Liver (tissue), 9 donors: ENCODE results near the gene ATG5. TPM values are rescaled to one million over a fixed set of nuclear protein-coding genes. Genes with fewer than 3 reads are reported as not detected.
"Not testable (repeated sequence)": the region's sequence is repeated elsewhere in the genome, so short reads cannot be mapped to it uniquely, and the experiment has no call there.

Source experiments
- DNase-seq: peaks from one replicate; pipeline ENCODE4 v3.0.0-alpha.2; 2017; ENCODE audit warnings: low spot score
- H3K27ac ChIP-seq, 2 donors: one replicate each; pipeline ENCODE4 v1.7.0; 2013; ENCODE audit warnings: inconsistent platforms in 2 of 2, low read length in 2 of 2, control low read depth in 1 of 2, low read depth in 1 of 2, mild to moderate bottlenecking in 1 of 2
- H3K27me3 ChIP-seq, 4 donors: one replicate each; pipeline versions ENCODE4 v1.6.1 to v1.7.0; 2013; ENCODE audit warnings: low read length in 3 of 4, inconsistent platforms in 1 of 4, mild to moderate bottlenecking in 1 of 4, moderate library complexity in 1 of 4; ENCODE audit not compliant: control insufficient read depth in 4 of 4, insufficient read depth in 4 of 4
- H3K36me3 ChIP-seq, 4 donors: one replicate each; pipeline versions ENCODE4 v1.6.1 to v1.7.0; 2013; ENCODE audit warnings: low read length in 3 of 4, mild to moderate bottlenecking in 3 of 4, low read depth in 1 of 4, moderate library complexity in 1 of 4; ENCODE audit not compliant: control insufficient read depth in 4 of 4, insufficient read depth in 3 of 4
- H3K4me1 ChIP-seq, 4 donors: one replicate each; pipeline versions ENCODE4 v1.6.1 to v1.7.0; 2013; ENCODE audit warnings: low read length in 3 of 4, mild to moderate bottlenecking in 3 of 4, moderate library complexity in 1 of 4; ENCODE audit not compliant: control insufficient read depth in 4 of 4, insufficient read depth in 4 of 4
- H3K4me3 ChIP-seq, 3 donors: one replicate each; pipeline versions ENCODE4 v1.6.1 to v1.7.0; 2013; ENCODE audit warnings: low read length in 3 of 3, control low read depth in 1 of 3, low read depth in 1 of 3, mild to moderate bottlenecking in 1 of 3
- H3K9ac ChIP-seq, 2 donors: one replicate each; pipeline ENCODE4 v1.7.0; 2013; ENCODE audit warnings: low read length in 2 of 2, mild to moderate bottlenecking in 2 of 2, moderate library complexity in 2 of 2, control low read depth in 1 of 2, low read depth in 1 of 2
- H3K9me3 ChIP-seq, 4 donors: one replicate each; pipeline versions ENCODE4 v1.6.1 to v1.7.0; 2013; ENCODE audit warnings: low read length in 3 of 4; ENCODE audit not compliant: control insufficient read depth in 4 of 4
- ATF3 ChIP-seq: IDR thresholded peaks from 2 replicates; pipeline ENCODE4 v1.6.1; 2016; ENCODE audit warnings: antibody characterized with exemption
- CTCF ChIP-seq: fragments of 150-350 bp; IDR thresholded peaks from 2 replicates; pipeline ENCODE4 v1.5.1; 2017; ENCODE audit warnings: improper control_type of control experiment, low read depth, low read length; ENCODE audit not compliant: missing input control
- EGR1 ChIP-seq, 2 donors: IDR thresholded peaks; 2 replicates each; pipeline ENCODE4 v1.6.1; 2016 to 2018; ENCODE audit warnings: antibody characterized with exemption in 2 of 2, low read depth in 2 of 2
- FOXA1 ChIP-seq: IDR thresholded peaks from 2 replicates; pipeline ENCODE4 v1.6.1; 2016; ENCODE audit warnings: antibody characterized with exemption
- NR2F2 ChIP-seq: IDR thresholded peaks from 2 replicates; pipeline ENCODE4 v1.6.1; 2016; ENCODE audit warnings: antibody characterized with exemption
- REST ChIP-seq: IDR thresholded peaks from 2 replicates; pipeline ENCODE4 v1.6.1; 2016; ENCODE audit warnings: antibody characterized with exemption, mild to moderate bottlenecking
- YY1 ChIP-seq: IDR thresholded peaks from 2 replicates; pipeline ENCODE4 v1.6.1; 2016; ENCODE audit warnings: antibody characterized with exemption, mild to moderate bottlenecking
- ZBTB33 ChIP-seq: IDR thresholded peaks from 2 replicates; pipeline ENCODE4 v1.6.1; 2016; ENCODE audit warnings: antibody characterized with exemption
- WGBS: extraction: QIAGEN DNeasy Blood & Tissue Kit; methylation state at CpG from one replicate; pipeline ENCODE4 v1.1.7; 2013; 5-methylcytosine and 5-hydroxymethylcytosine counted together
- polyA plus RNA-seq, 2 donors: library from polyadenylated mRNA; stranded (reverse) in 1 of 2; unstranded in 1 of 2; fragments of 200-250 nt in 1 of 2; fragments of >200 nt in 1 of 2; fragmentation: Nextera tagmentation in 1 of 2; extraction: Ambion mirVana in 1 of 2; gene quantifications; one replicate each; pipeline versions ENCODE4 v1.2.1 to v1.2.3, GENCODE V29; 2013 to 2015
- total RNA-seq, 2 donors: library from RNA; depleted of rRNA; stranded (reverse); fragments of >200 nt; gene quantifications; one replicate each; pipeline ENCODE4 v1.2.3, GENCODE V29; 2014
- donor health status: healthy.
- donor health status: healthy.
- donor health status: healthy.
- donor health status: healthy.
- donor health status: healthy.

ATG5 gene
- total and polyA plus RNA-seq, 4 donors: 10.0 to 25.7 (median 19.7) TPM

- no peak for TF ChIP-seq CTCF
These were observed 55.1 kb downstream of the ATG5 start (continued) for GRCh38 chr6:106270414-106270813.

- H3K36me3 ChIP-seq: not testable (repeated sequence)
- WGBS: 96% methylated on average over 43 of the region's 43 CpGs
These were observed 56.2 kb downstream of the ATG5 start for GRCh38 chr6:106269268-106269919.

GRCh38 chr6:106268500-106268899, 57.1 kb downstream of the ATG5 start:
- 98% methylated on average over 4 of the region's 4 CpGs for WGBS
- H3K36me3 ChIP-seq, H3K27me3 ChIP-seq, H3K9ac ChIP-seq, H3K4me3 ChIP-seq, DNase-seq, H3K9me3 ChIP-seq, H3K4me1 ChIP-seq, H3K27ac ChIP-seq: not testable (repeated sequence)

More at GRCh38 chr6:106269268-106269919, 56.2 kb downstream of the ATG5 start:
- not testable (repeated sequence) for H3K4me1 ChIP-seq, H3K9me3 ChIP-seq, DNase-seq, H3K4me3 ChIP-seq, H3K27me3 ChIP-seq, H3K9ac ChIP-seq, H3K27ac ChIP-seq

GRCh38 chr6:106264433-106264832, 61.1 kb downstream of the ATG5 start:
- H3K9me3 ChIP-seq, H3K27ac ChIP-seq, DNase-seq, H3K4me3 ChIP-seq, H3K9ac ChIP-seq, H3K36me3 ChIP-seq, H3K27me3 ChIP-seq: not testable (repeated sequence)
- 94% methylated on average over 2 of the region's 2 CpGs for WGBS
- peaks cover 2 to 18% (median 9%) of the 10 kb centered on the region in 4 donors for H3K4me1 ChIP-seq

- not testable (repeated sequence) for H3K27ac ChIP-seq, H3K27me3 ChIP-seq, H3K36me3 ChIP-seq, H3K4me3 ChIP-seq, H3K9me3 ChIP-seq, DNase-seq, H3K9ac ChIP-seq
- H3K4me1 ChIP-seq: peaks cover 2 to 18% (median 14%) of the 10 kb centered on the region in 4 donors
- 99% methylated on average over 2 of the region's 2 CpGs for WGBS
These were observed 65.8 kb downstream of the ATG5 start for GRCh38 chr6:106259748-106260147.

GRCh38 chr6:106258726-106259125, 66.8 kb downstream of the ATG5 start:
- Histone ChIP-seq H3K27ac (no peak overlapping the region), H3K9ac (no peak overlapping the region), H3K9me3 (no peaks in the 10 kb centered on the region), H3K4me1 (peaks cover 2 to 18% (median 14%) of the 10 kb centered on the region in 4 donors), H3K4me3 (no peak overlapping the region), H3K36me3 (no peaks in the 10 kb centered on the region), H3K27me3 (no peaks in the 10 kb centered on the region)
- DNase-seq: no peak
- TF ChIP-seq NR2F2 (no peak), ATF3 (no peak), ZBTB33 (no peak), YY1 (no peak), EGR1 (IDR thresholded peaks at IDR 0.05; ENCODE audit: low read depth in 2 of 2) (no peak), REST (no peak), FOXA1 (no peak)
